GDM1 (cell line): ENCODE data around the gene FAM83G.
A peak's percentile ranks its signal among the peaks of the same experiment; 100 is the strongest.
"Not testable (repeated sequence)": the region's sequence is repeated elsewhere in the genome, so short reads cannot be mapped to it uniquely, and the experiment has no call there.

Source experiments
- DNase-seq: peaks from one replicate; lab custom pipeline; 2025; lab: John Stamatoyannopoulos, UW

The FAM83G gene

GRCh38 chr17:18951941-18952842, 52.4 kb downstream of the FAM83G start, which contains the start of gene SLC5A10:
Gene SLC5A10, plus strand, starts transcription at chr17:18952165. Its CDS starts 41 bp downstream, at chr17:18952206.
- no peak for DNase-seq

- DNase-seq, result no peak
Measured at GRCh38 chr17:18950944-18951905, 53.3 kb downstream of the FAM83G start.

DNA sequence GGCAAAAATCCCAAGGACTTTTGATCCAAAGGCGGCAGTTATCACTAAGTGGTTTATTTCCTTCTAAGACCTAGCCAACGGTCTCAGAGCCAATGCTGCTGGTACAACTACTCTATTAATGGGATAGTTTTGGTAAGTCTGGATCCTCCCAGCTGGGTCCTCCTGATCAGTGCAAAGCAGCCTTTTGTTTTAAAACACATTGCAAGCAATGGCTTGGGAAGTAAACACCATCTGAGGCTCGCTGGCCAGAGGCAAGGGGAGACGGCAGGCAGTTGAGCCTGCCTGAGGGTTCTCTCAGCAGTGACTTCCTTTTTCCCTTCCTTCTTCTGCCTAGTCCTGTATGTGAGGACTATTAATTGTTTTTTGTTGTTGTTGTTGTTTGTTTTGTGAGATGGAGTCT, 54.2 kb downstream of the FAM83G start:
- no peak for DNase-seq

- no peak for DNase-seq
Measured at GRCh38 chr17:18949566-18949965, 55.0 kb downstream of the FAM83G start.

- DNase-seq, result no peak
Measured at GRCh38 chr17:18948476-18949006, 56.0 kb downstream of the FAM83G start.

DNA sequence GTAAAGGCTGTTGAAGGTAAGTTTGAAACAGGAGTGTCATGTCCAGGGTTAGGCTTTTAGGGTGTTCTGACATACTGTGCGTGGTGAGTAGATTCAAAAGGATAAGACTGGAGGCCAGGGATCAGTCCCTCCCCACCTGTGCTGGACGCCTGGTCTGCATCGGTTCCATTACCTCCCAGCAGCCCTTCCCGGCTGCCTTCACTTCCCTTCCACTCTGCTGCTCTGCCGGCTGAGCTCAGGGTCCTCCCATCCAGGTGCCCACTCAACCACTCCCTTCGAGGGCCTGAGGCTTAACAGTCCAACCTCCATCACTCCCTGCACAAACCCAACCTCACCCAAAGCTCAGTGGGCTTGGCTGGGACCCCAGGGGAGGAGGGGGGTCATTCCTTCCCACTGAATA, 56.7 kb downstream of the FAM83G start:
- no peak for DNase-seq

DNA sequence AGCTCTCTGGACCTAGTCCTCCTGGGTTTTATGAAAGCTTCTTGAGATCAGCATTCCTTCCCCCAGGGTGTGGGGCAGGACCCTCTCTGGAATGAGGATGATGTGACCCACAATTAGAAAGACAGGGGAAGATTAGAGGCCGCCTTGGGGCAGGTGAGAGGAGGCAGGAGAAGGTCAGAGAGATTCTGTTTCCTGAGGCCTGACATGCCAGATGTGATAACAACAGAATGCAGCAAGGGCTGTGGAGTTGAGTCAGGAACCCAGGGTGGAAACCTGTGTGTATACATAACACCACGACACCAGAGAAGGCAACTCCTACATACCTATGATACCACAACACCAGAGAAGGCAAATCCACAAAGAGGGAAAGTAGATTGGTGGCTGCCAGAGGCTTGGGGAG, 58.0 kb downstream of the FAM83G start:
- DNase-seq, result no peak

- no peak for DNase-seq
Measured at GRCh38 chr17:18944646-18945045, 59.9 kb downstream of the FAM83G start.

DNA sequence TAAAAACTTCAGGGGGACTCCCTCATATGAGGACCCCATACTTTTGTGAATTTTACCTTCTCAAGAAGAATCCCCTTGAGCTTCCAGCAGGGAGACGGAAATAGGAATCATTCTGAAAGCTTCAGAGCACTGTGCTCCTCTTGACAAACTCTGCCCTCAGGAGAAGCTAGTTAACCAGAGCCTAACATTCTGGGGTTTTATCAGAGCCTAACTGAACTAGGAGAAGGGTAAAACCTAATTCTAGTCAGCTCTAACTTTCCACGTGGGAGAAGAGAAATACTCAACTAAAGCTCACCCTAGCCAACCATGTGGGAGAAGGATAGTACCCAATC, 65.9 kb downstream of the FAM83G start:
- no peak for DNase-seq

DNA sequence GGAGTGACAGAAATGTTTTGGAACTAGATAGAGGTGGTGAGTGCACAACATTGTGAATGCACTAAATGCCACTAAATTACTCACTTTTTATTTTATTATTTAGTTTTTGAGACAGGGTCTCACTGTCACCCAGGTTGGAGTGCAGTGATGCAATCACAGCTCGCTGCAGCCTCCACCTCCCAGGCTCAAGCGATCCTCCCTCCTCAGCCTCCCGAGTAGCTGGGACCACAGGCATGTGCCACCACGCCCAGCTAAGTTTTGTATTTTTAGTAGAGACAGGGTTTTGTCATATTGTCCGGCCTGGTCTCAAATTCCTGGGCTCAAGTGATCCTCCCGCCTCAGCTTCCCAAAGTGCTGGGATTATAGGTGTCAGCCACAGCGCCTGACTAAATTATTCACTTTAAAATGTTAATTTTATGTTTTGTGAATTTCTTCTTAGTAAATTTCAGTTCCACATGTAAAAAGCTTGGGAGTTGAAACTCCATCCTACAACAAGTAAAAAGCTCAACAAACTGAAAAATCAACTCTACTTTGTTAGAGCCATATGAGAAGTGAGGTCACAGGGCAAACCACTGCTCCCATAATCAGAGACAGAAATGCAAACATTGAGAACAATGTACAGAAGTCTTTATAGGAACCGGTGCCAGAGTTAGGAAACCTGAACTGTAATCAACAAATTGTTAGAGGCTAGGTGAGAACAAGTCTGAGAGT, 66.4 kb downstream of the FAM83G start:
- DNase-seq, result no peak

- no peak for DNase-seq
Measured at GRCh38 chr17:18933102-18934058, 71.2 kb downstream of the FAM83G start.

DNA sequence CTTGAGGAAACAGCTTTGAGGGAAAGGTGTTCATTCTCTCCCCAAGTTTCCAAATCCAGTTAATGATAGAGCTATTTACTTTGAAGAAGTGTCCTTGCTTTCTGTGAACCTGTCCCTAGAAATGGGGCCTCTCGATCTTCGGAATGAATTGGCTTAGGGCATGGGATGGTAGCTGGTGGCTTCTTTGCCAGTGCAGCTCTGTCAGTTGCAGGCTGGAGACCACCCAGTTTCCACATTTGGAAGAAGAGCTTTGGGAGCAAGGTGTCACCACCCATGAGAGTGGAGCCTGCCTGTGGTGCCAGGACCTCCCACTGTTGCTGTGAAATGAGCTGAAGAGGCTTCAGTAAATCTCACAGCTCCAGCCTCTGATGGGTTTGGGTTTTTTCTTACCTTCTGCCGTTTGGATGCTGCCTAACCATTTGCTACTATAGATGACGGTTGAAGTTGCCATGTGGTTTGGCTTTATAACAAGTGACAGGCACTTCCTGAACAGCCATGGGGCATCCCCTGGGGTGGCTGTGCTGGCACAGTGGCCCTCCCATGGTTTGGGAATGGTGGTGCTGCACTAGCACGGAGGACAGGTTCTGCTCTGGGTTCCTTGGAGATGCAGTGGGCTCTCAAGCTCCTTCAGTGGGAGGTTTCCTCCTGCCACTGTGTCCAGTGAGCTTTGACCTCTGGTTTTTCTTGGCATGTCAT, 72.1 kb downstream of the FAM83G start:
- DNase-seq, result no peak

DNA sequence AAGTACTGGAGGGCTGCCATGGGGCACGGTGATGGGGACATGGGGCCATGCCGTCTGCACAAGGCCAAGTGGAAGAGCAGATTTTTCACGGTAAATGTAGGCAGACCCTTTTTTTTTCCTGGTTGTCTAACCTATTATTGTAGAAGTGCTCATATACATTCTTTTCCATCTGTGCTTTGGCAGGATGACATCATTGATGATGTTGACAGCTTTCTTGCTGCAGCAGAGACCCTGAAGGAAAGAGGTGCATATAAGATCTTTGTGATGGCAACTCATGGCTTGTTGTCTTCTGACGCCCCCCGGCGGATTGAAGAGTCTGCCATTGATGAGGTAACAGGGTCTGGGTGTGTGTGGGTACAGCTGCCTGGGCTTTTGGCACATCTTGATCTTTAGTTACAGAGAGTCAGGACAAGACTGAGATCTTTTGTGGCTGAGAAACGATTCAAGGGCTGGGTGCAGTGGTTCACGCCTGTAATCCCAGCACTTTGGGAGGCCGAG, 75.9 kb downstream of the FAM83G start:
- no peak for DNase-seq

GRCh38 chr17:18925187-18925586, 79.4 kb downstream of the FAM83G start:
- DNase-seq, result no peak

DNA sequence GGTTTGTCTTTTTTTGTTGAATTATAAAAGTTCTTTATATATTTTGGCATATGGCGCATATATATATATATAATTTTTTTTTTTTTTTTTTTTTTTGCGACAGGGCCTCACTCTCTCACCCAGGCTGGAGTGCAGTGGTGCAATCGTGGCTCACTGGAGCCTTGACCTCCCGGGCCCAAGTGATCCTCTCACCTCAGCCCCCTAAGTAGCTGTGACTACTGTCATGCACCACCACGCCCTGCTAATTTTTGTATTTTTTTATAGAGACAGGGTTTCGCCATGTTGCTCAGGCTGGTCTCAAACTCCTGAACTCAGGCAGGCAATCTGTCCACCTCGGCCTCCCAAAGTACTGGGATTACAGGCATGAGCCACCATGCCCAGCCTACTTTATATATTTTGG, 82.0 kb downstream of the FAM83G start:
- DNase-seq, result not testable (repeated sequence)

GRCh38 chr17:18921912-18922451, 82.6 kb downstream of the FAM83G start:
- peak; percentile 38 for DNase-seq

GRCh38 chr17:18921485-18921884, 83.1 kb downstream of the FAM83G start:
- no peak for DNase-seq

DNA sequence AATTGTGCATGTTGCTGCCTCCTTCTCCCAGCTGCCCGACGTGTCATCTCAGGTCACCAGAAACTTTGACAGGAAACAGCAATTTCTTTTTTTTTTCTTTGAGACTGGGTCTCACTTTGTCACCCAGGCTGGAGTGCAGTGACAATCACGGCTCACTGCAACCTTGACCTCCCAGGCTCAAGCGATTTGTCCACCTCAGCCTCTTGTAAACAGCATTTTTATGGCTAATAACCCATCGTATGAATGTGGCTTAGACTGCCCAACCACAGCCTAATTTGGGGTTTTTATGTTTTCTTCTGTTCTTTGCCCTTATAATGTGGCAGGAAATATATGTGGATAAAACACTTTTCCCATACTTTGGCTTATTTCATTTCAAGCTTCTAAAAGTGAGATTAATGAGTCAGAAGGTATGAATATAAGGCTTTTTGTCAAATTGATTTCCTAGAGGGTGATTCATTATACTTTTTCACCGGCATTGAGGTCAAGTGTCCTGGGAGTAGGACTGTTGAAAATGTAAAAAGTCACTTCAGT, 83.6 kb downstream of the FAM83G start:
- no peak for DNase-seq

- no peak for DNase-seq
Measured at GRCh38 chr17:18919963-18920362, 84.6 kb downstream of the FAM83G start.
